Large intestine (tissue), 3 donors: Measurements from ENCODE around the gene GPRC5D. TPM values are rescaled to one million over a fixed set of nuclear protein-coding genes. Genes with fewer than 3 reads are reported as not detected.

Experiments
- DNase-seq, 2 donors: peaks; one replicate each; pipeline versions ENCODE4 v3.0.0 to v3.0.0-alpha.2; 2013
- H3K27ac ChIP-seq: one replicate; pipeline ENCODE4 v1.5.1; 2013; ENCODE audit warnings: low read length
- H3K27me3 ChIP-seq: 2 replicates; pipeline ENCODE4 v1.6.1; 2013; ENCODE audit warnings: low read length; ENCODE audit not compliant: control insufficient read depth, insufficient read depth
- H3K36me3 ChIP-seq: 2 replicates; pipeline ENCODE4 v1.6.1; 2013; ENCODE audit warnings: low read length; ENCODE audit not compliant: control insufficient read depth, insufficient read depth
- H3K4me1 ChIP-seq: one replicate; pipeline ENCODE4 v1.6.1; 2013; ENCODE audit warnings: low read length; ENCODE audit not compliant: control insufficient read depth, insufficient read depth
- H3K4me3 ChIP-seq: one replicate; pipeline ENCODE4 v1.5.1; 2013; ENCODE audit warnings: low read length
- H3K9me3 ChIP-seq: one replicate; pipeline ENCODE4 v1.6.1; 2013; ENCODE audit warnings: mild to moderate bottlenecking, low read depth, low read length, moderate library complexity; ENCODE audit not compliant: control insufficient read depth
- WGBS: methylation state at CpG from one replicate; pipeline ENCODE4 v1.1.5; 2013; ENCODE audit warnings: low lambda C conversion rate; ENCODE audit not compliant: insufficient coverage; 5-methylcytosine and 5-hydroxymethylcytosine counted together
- polyA plus RNA-seq: library from polyadenylated mRNA; unstranded; fragments of 120-200 nt; gene quantifications from one replicate; pipeline ENCODE4 v1.2.1, GENCODE V29; 2013

GPRC5D gene
- polyA plus RNA-seq, 1 donor = 2.4 TPM

- DNase-seq = peak; percentile 62 to 79
- Histone ChIP-seq H3K9me3 (no peaks in the 10 kb centered on the region), H3K4me3 (no peak overlapping the region), H3K27ac (peak overlapping the region; percentile 71), H3K27me3 (no peaks in the 10 kb centered on the region), H3K36me3 (no peaks in the 10 kb centered on the region), H3K4me1 (peaks cover 29% of the 10 kb centered on the region)
- WGBS = 100% methylated on average over 1 of the region's 9 CpGs
Measured at GRCh38 chr12:12898136-12898717, 53.7 kb downstream of the GPRC5D start.

- 100% methylated on average over 3 of the region's 6 CpGs for WGBS
- no peak overlapping the region for H3K4me3 ChIP-seq
- peaks cover 32% of the 10 kb centered on the region for H3K4me1 ChIP-seq
- H3K27ac ChIP-seq = no peak overlapping the region
- no peaks in the 10 kb centered on the region for H3K36me3 ChIP-seq
- H3K9me3 ChIP-seq = no peaks in the 10 kb centered on the region
- no peak for DNase-seq
- no peaks in the 10 kb centered on the region for H3K27me3 ChIP-seq
Measured at GRCh38 chr12:12897302-12897701, 54.7 kb downstream of the GPRC5D start.

- peaks cover 28% of the 10 kb centered on the region for H3K4me1 ChIP-seq
- no peak overlapping the region for H3K27ac ChIP-seq
- 100% methylated on average over 1 of the region's 2 CpGs for WGBS
- no peaks in the 10 kb centered on the region for H3K9me3 ChIP-seq
- H3K36me3 ChIP-seq = no peaks in the 10 kb centered on the region
- no peak for DNase-seq
- no peak overlapping the region for H3K4me3 ChIP-seq
- no peaks in the 10 kb centered on the region for H3K27me3 ChIP-seq
Measured at GRCh38 chr12:12896260-12896659, 55.7 kb downstream of the GPRC5D start.

- WGBS = 96% methylated on average over 4 of the region's 5 CpGs
- Histone ChIP-seq H3K4me1 (peaks cover 18% of the 10 kb centered on the region), H3K27ac (peak overlapping the region; percentile 98), H3K9me3 (peaks cover 2% of the 10 kb centered on the region), H3K27me3 (no peaks in the 10 kb centered on the region), H3K36me3 (no peaks in the 10 kb centered on the region), H3K4me3 (no peak overlapping the region)
- no peak for DNase-seq
Measured at GRCh38 chr12:12893438-12893837, 58.5 kb downstream of the GPRC5D start.

- peak in 1 of 2 donors; percentile 72 for DNase-seq
- Histone ChIP-seq H3K9me3 (peaks cover 2% of the 10 kb centered on the region), H3K36me3 (no peaks in the 10 kb centered on the region), H3K27me3 (no peaks in the 10 kb centered on the region), H3K27ac (peak overlapping the region; percentile 98), H3K4me1 (peaks cover 18% of the 10 kb centered on the region), H3K4me3 (peak overlapping the region; percentile 63)
- no CpG with 5 or more reads among the region's 10 CpGs for WGBS
Measured at GRCh38 chr12:12892681-12893141, 59.3 kb downstream of the GPRC5D start.

- Histone ChIP-seq H3K27ac (peak overlapping the region; percentile 98), H3K36me3 (no peaks in the 10 kb centered on the region), H3K27me3 (no peaks in the 10 kb centered on the region), H3K4me3 (peak overlapping the region; percentile 63), H3K4me1 (peaks cover 18% of the 10 kb centered on the region), H3K9me3 (peaks cover 2% of the 10 kb centered on the region)
- 0% methylated on average over 1 of the region's 7 CpGs for WGBS
- DNase-seq = peak in 1 of 2 donors; percentile 59
Measured at GRCh38 chr12:12891881-12892355, 60.1 kb downstream of the GPRC5D start.

GRCh38 chr12:12891080-12891880 is 60.7 kb downstream of the GPRC5D start, which contains the start of gene GPRC5A:
TSS of gene GPRC5A (plus strand) at chr12:12891562. CDS start at chr12:12908250, 16,688 bp downstream.
- H3K36me3 ChIP-seq = no peaks in the 10 kb centered on the region
- peaks cover 18% of the 10 kb centered on the region for H3K4me1 ChIP-seq
- no CpG with 5 or more reads among the region's 50 CpGs for WGBS
- DNase-seq = peak; percentile 94 to 97
- H3K27ac ChIP-seq = peak within 1 kb of the TSS; percentile 98
- H3K9me3 ChIP-seq = peaks cover 2% of the 10 kb centered on the region
- H3K4me3 ChIP-seq = peak within 1 kb of the TSS; percentile 63
- no peaks in the 10 kb centered on the region for H3K27me3 ChIP-seq

Other genes starting within 250 kb of the GPRC5D start
- gene CDKN1B, start 234.8 kb downstream of the GPRC5D start, polyA plus RNA-seq = 85.9 TPM
- 13.8 TPM for gene APOLD1, start 166.5 kb downstream of the GPRC5D start, polyA plus RNA-seq
- 54.3 TPM for gene DDX47, start 138.8 kb downstream of the GPRC5D start, polyA plus RNA-seq
- 19.4 TPM for gene GPRC5A, start 60.6 kb downstream of the GPRC5D start, polyA plus RNA-seq
- gene HEBP1, start 48.1 kb upstream of the GPRC5D start, polyA plus RNA-seq = 237 TPM
- gene FAM234B, start 92.2 kb upstream of the GPRC5D start, polyA plus RNA-seq = 5.3 TPM
- gene GSG1, start 151.5 kb upstream of the GPRC5D start, polyA plus RNA-seq = 1.6 TPM
- 45.2 TPM for gene EMP1, start 244.6 kb upstream of the GPRC5D start, polyA plus RNA-seq